GM19193 (cell line): Measurements from ENCODE around the gene ZBP1.

Source experiments
- POLR2A ChIP-seq: IDR thresholded peaks from 4 replicates; pipeline ENCODE4 v1.6.1; 2011; ENCODE audit not compliant: insufficient read depth, insufficient read length; ENCODE audit errors: extremely low read depth

ZBP1 gene

GRCh38 chr20:57562541-57563465 lies 57.4 kb downstream of the ZBP1 start:
- TF ChIP-seq POLR2A, result no peak

DNA sequence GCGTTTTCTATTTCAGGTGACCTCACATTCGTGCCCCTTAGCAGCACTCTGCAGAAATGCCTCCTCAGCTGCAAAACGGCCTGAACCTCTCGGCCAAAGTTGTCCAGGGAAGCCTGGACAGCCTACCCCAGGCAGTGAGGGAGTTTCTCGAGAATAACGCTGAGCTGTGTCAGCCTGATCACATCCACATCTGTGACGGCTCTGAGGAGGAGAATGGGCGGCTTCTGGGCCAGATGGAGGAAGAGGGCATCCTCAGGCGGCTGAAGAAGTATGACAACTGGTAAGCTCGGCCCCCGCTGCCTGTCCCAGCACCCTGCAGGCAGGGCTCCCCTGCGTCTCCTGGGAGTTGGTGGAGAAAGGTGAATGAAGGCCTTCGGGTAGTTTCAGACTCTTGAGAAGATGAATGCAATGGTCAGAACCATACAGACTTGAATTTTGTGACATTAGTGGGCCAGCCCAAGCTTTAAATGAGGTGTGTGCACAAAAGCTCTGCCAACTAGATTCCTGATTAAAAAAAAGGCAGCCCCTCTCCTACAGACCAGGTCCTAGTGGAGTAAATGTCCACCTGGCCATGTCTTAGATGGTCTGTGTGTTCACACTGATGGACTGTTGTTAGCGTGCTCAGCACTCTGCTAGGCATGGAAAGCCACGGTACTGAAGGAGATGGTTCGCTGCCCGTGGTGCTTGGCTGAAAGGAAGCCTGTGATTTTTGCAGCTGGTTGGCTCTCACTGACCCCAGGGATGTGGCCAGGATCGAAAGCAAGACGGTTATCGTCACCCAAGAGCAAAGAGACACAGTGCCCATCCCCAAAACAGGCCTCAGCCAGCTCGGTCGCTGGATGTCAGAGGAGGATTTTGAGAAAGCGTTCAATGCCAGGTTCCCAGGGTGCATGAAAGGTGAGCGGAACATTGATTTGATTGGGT lies 58.6 kb downstream of the ZBP1 start:
- TF ChIP-seq POLR2A, result no peak

GRCh38 chr20:57560554-57561355 lies 59.5 kb downstream of the ZBP1 start, which contains the start of gene PCK1:
TSS of gene PCK1 (plus strand) at chr20:57561110. CDS start at chr20:57561412, 302 bp downstream.
- TF ChIP-seq POLR2A, result no peak

GRCh38 chr20:57559658-57560553 lies 60.3 kb downstream of the ZBP1 start:
- no peak for TF ChIP-seq POLR2A

GRCh38 chr20:57559289-57559634 lies 61.0 kb downstream of the ZBP1 start:
- no peak for TF ChIP-seq POLR2A

- TF ChIP-seq POLR2A, result no peak
These were observed 61.5 kb downstream of the ZBP1 start for GRCh38 chr20:57558614-57559288.

DNA sequence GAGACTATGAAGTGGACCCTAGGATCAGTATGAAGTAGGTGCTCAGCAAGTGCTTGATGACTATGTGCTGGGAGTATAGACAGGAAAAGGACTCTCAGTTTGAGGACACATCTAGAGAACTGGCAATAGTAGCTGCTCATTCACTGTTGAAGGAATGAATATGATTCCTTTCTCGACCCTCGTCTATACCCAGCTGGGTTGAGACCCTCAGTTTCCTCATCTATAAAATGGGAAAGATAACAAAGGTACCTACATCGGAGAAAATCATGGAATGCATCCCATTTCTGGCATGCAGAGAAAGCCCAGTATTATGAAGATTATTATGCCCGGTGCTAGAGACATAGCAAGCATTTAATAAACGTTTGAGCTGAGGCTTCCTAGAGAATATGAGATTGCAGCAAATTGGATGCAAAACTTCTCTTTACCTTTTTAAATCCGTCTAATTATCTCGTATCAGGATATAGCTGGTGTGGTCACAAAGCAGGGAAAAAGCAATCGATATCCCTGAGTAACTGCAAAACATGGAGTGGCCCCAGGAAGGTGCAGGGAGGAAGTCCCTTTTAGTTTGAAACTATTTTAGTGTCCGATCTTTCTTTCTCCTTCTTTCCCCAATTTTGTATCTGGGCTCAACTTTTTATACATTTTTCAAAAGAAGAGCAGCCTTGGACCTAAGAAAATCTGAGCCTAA lies 62.2 kb downstream of the ZBP1 start:
- no peak for TF ChIP-seq POLR2A

DNA sequence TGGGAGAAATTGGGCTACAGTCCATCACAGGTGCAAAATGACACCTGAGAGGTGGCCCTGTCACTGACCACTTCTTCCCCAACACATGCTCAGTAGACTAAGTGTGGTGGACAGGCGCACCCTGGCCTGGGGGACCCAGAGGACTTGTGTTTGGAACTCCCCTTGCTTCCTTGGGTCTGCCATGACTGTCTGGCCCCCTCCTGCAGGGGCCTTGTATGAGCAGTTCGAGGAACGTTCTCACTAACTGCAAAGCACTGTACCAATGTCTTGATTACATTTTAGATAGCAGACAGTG lies 63.3 kb downstream of the ZBP1 start:
- TF ChIP-seq POLR2A, result no peak

DNA sequence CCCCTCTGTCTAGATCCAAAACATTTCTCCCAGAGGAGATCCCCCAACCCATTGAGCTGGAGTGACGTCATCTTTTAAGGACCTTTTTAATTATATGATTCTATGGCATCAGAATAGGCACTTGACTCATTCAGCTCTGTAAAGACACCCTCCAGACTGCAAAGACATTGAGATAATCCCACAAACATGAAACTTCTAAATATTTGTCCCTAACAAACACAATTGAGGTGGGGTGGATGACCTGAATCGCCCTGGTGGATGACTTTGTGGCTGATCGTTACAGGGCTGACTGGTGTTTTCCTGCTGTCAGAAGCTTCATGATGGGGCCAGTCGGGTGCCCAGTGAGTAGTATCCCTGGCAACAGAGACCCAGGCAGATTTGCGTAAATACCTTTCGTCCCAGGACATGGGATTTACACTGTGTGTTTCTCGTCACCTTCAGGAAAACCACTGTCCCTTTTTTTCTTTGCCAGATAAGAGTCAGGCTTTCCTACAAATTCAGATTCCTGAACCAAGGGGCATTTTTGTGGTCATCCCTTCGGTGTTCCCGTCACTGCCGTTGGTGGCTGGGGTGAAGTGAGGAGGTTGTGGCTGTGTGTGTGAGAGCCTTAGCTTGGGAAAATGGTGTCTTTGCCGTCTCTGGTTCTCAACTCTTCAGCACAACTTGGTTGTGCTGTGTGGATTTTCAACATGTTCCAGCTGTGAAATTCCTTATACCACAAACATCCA lies 64.6 kb downstream of the ZBP1 start:
- TF ChIP-seq POLR2A, result no peak
